Fibroblast of villous mesenchyme (primary cell): Measurements from ENCODE around the gene ESRRB. TPM values are rescaled to one million over a fixed set of nuclear protein-coding genes. Genes with fewer than 3 reads are reported as not detected.

Experiments used
- DNase-seq: peaks from one replicate; pipeline ENCODE4 v3.0.0-alpha.2; 2010; ENCODE audit warnings: low read depth
- H3K4me3 ChIP-seq: 2 replicates; pipeline ENCODE4 v1.5.1; 2011; ENCODE audit warnings: low read depth, mild to moderate bottlenecking, low read length
- CTCF ChIP-seq: IDR thresholded peaks from 2 replicates; pipeline ENCODE4 v1.5.1; 2012; ENCODE audit warnings: low read depth, mild to moderate bottlenecking, low read length; ENCODE audit not compliant: insufficient read depth
- total RNA-seq: library from RNA; depleted of rRNA; stranded (reverse); fragments of >200 nt; gene quantifications from 2 replicates; pipeline ENCODE4 v1.2.3, GENCODE V29; 2012

The ESRRB gene
- total RNA-seq, 1 donor = not detected

GRCh38 chr14:76386944-76387782, 11.2 kb downstream of the ESRRB start:
- peak; percentile 55 for DNase-seq
- TF ChIP-seq CTCF = peak; percentile 99
- H3K4me3 ChIP-seq = no peak overlapping the region

- no peak overlapping the region for H3K4me3 ChIP-seq
- no peak for TF ChIP-seq CTCF
- no peak for DNase-seq
Measured at GRCh38 chr14:76389841-76390240, 13.9 kb downstream of the ESRRB start.

GRCh38 chr14:76390621-76391020, 14.7 kb downstream of the ESRRB start:
- TF ChIP-seq CTCF = no peak
- H3K4me3 ChIP-seq = no peak overlapping the region
- no peak for DNase-seq

GRCh38 chr14:76391981-76392690, 16.2 kb downstream of the ESRRB start:
- no peak for DNase-seq
- no peak for TF ChIP-seq CTCF
- no peak overlapping the region for H3K4me3 ChIP-seq

- DNase-seq = no peak
- no peak overlapping the region for H3K4me3 ChIP-seq
- no peak for TF ChIP-seq CTCF
Measured at GRCh38 chr14:76394569-76394968, 18.6 kb downstream of the ESRRB start.

- TF ChIP-seq CTCF = no peak
- no peak overlapping the region for H3K4me3 ChIP-seq
- no peak for DNase-seq
Measured at GRCh38 chr14:76395161-76395560, 19.2 kb downstream of the ESRRB start.
